ENCODE results near the gene ITGB6.
A peak's percentile ranks its signal among the peaks of the same experiment; 100 is the strongest.
"Not testable (repeated sequence)": the region's sequence is repeated elsewhere in the genome, so short reads cannot be mapped to it uniquely, and the experiment has no call there.

The ITGB6 gene

DNA sequence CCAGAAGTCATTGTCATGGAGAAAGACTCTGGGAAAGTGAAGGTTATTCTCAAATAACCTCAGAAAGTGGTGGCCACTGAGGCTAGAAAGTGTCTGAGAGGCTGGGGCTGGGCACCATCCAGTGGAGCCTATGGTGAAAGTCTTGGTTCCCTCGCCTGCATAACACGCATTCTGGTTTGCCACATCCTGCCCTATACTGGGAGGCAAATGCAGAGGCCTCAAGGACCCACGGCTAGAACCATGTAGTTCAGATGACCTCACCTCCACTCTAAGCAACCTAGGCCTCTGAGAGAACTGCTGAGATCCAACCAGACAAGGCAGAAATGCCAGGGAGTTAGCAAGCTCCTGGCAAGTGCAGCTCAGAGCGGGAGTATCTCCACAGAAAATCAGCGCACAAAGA is 5.1 kb downstream of the ITGB6 start:
- DNase-seq: no peak

DNA sequence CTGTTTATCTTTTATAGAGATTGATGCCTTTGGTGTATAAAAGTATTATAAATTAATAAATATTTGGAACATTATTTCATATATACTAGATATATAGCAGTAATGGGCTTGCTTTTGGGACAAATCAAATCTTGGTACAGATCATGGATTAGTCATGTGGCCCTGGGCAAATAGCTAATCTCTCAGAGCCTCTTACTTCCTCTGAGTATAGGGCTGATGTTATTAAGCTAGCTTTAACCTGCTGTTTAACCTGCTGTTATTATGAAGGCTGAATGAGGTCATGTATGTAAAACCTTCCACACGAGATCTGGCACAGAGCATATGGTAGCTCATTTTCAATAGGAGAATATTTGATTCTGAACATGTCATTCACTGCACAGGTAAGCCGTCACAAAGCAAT is 5.7 kb downstream of the ITGB6 start:
- no peak for DNase-seq

DNA sequence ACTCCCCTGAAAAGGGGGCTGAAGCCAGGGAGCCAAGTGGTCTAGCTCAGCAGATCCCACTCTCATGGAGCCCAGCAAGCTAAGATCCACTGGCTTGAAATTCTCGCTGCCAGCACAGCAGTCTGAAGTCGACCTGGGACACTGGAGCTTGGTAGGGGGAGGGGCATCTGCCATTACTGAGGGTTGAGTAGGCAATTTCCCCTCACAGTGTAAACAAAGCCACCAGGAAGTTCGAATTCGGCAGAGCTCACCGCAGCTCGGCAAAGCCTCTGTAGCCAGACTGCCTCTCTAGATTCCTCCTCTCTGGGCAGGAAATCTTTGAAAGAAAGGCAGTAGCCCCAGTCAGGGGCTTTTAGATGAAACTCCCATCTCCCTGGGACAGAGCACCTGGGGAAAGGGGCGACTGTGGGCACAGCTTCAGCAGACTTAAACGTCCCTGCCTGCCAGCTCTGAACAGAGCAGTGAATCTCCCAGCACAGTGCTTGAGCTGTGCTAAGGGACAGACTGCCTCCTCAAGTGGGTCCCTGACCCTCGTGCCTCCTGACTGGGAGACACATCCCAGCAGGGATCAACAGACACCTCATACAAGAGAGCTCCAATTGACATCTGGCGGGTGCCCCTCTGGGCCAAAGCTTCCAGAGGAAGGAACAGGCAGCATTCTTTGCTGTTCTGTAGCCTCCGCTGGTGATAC is 18.8 kb downstream of the ITGB6 start:
- DNase-seq: not testable (repeated sequence)

DNA sequence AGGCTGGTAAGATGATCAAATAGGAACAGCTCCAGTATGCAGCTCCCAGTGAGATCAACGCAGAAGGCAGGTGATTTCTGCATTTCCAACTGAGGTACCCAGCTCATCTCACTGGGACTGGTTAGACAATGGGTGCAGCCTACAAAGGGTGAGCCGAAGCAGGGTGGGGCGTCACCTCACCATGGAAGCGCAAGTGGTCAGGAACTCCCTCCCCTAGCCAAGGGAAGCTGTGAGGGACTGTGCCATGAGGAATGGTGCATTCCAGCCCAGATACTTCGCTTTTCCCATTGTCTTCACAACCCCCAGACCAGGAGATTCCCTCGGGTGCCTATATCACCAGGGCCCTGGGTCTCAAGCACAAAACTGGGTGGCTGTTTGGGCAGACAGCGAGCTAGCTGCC is 19.4 kb downstream of the ITGB6 start:
- DNase-seq: not testable (repeated sequence)

DNA sequence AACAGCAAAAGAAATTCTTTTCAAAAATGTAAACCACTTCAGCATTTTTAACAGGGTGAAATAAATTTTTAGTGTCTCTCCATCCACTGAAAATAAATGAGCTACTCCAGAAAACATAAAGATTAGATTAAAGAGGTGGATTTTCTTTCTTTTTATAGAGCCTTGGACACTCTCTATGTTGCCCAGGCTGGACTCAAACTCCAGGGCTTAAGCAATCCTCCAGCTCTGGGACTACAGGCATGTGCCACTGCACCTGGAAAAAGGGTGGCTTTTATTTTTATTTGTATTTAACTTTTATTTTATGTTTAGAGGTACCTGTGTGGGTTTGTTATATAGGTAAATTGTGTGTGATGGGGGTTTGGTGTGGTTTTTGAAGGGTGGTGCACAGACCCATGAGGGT is 19.9 kb downstream of the ITGB6 start:
- DNase-seq: no peak

DNA sequence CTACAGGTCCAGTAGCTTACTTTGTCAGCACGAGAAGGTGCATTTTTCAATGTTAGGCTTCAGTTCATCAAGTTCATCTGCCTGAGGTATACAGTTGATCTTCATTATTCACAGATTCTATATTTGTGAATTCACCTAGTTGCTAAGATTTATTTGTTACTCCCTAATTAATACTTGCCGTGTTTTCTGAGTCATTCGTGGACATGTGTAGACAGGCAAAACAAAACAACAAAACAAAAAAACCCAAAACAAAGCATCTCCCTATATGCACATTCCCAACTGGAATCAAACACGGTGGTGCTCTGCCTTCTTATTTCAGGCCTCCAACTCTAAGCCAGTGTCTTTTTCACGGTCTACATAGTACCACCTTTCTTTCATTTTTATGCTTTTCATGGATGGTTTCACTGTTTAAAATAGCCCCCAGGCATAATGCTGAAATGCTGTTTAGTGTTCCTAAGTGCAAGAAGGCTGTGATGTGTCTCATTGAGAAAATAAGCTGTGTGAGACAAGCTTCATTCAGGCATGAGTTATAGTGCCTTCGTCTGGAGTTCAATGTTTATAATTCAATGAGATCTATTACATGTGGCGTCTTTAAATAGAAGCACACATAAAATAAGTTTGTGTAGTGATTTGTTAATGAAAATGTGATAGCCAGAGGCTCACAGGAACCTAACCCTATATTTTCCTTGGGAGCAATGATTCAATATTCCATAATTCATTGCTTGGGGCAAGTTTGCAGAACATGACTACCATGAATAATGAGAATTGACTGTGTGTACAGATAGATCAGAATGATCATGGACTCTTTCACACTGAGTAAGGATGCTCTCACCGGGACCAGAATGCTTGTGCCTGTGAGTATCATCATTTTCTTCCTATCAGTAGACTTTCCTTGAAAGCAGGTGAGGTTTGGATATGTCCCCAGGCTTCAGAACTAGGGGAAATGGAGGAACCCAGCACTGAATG is 24.6 kb downstream of the ITGB6 start:
- DNase-seq: no peak

DNA sequence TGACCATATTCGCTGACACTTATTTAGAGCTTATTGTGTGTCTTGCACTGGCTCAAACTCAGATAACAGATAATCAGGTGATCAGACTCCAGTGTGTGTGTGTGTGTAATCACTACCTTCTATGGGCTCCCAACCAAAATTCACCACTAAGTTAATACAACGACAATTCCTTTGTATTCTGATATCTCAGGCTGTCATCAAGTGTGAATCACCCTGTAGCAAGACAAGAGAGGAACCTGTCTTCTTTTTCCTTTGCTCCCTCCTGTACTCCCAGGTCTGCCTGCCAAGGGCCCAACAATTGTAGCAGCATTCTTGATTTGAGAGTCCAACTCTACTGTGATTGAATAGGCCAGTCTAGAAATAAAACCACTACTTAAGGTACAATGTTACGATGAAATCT is 25.8 kb downstream of the ITGB6 start:
- no peak for DNase-seq

DNA sequence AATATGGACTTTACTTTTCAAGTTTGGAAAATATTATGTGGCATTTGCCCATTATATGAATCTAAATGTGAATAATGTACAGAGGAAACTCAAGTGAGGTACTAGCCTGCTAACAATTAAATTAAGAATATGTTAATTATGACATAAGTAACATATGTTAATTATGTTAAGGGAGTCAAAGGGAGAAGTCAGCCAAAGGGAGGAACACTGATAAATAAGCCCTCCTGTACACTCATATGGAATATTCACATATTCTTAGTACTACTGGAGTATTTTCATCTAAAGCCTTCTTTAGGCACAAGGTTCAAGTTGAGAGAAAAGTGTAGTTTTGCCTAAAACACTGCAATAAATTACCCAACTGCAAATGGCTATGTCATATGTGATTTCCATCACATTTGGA is 30.1 kb downstream of the ITGB6 start:
- no peak for DNase-seq

DNA sequence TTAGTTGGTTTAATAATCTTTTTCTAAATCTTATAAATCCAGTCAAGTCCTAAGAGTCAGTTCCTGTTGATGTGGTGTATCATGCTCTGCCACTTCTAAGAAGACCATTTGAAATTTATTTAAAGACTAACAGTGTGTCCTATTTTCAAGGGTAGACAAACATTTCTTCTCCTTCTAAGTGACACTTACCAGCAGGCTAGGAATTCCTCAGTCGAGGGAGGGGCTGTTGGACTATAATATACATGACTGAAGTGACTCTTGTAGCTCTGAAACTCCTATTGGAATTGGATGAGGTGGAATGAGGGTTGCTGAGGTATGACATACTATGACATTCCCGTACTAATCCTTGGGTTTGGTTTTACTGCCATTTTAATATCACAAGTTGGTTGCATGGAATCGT is 30.6 kb downstream of the ITGB6 start:
- no peak for DNase-seq

DNA sequence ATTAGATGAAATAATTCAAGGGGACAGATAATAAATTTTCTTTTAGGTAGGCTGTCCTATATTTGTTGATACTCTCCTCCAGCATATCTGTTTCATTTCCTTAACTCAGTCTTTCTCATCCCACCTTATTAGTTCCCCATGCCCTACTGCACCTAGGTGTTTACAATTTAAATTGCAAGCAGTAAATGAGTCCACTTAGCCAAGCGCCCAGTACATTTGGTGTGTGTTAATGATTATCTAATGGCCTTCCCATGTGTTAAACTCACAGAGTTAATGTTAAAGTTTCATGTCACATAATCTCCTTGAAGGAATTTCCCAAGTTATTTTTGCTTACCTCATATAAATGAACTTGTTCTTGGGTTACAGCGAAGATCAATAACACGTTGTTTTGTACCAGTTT is 31.2 kb downstream of the ITGB6 start:
- DNase-seq: no peak

DNA sequence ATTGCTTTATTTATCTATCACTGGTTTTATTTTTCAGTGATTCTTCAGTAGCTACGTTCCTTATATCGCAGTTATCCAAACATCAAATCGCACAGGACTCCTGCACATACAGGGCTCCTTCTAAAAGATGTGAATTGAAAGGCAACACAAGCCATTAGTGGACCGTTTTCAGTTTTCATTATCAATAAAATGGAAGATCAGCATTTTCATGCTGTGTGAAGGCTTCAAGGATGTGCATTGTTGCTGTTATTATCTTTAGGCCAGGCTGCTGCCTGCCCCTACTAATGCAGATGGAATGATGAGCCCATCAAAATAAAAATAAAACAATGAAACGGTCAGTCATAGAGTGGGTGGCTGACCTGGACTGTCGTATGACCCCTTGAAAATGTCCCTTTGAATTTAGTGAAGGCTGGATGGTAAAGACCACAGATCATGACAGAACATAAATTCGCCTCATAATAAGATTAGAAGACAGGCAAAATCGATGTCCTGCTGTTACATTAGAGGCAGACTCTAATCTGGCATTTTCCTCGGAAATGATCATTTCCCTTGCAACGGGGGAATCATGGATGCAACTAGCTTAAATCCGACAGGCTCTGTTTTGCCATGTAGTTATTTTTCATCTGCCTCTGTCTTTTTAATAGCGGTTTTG is 32.9 kb downstream of the ITGB6 start:
- no peak for DNase-seq

DNA sequence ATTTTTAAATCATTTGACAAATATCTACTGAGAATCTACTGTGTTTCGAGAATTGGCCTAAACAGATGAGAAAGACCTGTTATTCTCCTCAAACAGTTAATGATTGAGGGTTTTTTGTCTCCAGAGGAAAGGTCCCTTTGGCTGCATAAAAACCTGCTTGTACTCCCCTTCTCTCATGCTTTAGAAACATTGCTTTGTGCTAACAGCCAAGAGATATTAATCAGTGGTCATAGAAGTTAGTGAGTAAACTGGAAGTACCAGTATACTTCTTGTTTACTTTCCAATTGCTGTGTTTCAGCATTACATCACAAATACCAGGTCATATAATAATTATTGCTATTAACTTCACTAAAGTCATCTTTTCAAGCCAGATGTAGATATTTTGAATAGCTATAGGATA is 34.1 kb downstream of the ITGB6 start:
- DNase-seq: no peak

DNA sequence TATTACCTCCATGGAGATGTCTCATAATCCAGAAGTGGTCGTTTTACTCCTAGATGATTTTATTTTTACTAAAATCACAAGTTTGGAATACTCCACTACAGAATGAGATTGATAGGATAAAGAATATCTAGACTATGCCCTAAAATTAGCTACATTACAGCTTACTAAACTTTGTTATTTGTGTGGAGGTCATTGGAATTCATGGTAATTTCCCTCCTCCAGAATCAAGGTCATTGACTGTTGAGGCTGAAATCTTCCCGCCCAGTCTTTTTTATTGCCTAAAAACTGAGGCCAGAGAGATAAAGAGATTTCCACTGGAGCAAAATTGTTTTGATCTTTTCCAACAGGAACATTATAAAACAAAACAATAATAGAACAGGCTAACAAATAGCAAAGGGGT is 35.0 kb downstream of the ITGB6 start:
- DNase-seq: no peak

DNA sequence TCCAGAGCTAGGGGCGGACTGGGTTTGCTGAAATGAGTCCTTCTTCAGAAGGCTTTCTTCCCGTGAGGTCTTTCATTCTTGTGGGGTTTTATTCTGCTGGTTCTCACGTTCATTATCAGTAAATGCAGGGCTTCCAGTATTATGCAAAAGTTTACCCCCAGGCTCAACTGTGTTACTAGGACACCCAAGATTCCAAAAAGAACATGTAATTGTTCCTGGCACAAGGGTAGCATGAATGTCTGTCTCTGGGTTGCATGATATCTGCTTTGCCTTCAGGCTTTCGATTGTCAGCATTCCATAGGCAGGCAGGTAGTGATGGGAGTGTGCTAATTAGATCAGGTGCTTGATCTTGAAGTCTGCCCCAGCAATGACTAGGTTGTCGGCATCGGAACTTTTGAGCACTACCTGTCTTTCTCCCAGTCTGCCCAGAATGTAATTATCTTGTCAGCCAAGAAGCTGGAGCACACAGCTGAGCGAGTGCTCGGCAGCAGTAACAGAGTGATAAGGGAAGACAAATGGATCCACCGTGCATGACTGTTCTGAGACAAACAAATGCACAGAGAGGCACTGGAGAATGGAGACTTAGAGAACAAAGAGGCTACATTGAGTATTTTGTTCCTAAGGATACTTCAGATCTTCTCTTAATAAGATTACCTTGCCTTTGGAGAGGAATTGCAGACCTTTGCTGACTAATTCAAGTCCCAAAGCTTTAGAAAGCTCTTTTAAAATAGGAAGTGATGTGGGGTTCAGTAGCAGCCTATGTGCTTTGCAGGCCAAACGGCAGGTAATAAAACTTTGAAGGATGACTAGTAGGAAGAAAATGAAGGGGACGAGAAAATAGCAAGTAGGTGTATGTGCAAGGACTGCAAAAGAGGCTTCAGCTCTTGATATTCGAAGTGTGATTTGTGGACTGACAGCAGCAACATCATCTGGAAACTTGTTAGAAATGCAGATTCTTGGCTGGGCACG is 41.9 kb downstream of the ITGB6 start:
- peak in 5 of 56 donors; percentile 1 to 23 (median 3) for DNase-seq

DNA sequence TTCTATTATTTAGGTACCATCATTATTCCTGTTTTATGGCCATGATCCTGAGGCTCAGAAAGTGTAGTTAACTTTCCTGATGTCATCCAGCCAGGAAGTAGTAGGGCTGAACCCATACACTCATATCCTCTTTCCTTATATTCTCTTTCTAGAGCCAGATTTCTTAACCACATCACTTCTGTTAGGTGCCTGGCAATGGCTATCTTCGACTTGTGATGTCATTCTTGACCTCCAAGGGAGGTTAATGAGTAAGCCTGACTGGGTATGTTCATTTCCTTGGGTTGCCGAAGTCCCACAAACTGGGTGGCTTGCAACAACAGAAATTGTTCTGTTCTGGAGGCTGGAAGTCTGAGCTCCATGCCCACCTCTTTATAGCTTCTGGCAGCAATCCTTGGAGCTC is 43.4 kb downstream of the ITGB6 start:
- DNase-seq: no peak

DNA sequence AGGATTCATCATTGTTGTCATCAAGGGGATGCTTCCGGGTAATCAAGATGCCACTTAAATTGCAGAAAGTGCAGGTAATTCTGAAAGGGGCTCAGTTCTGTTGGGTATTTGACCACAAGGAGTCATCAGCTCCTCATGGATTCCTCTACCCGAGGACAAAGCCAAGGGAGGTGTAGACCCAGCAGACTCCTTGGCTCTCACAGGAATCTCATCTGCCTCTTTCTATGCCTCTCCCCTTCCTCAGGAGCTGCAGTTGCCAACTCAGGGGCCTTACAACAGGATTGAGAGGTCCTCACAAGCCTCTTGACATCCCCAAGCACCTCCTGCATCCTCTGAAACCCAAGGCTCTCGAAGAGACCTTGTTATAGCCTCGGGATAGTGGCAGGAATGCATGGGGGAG is 44.0 kb downstream of the ITGB6 start:
- no peak for DNase-seq

DNA sequence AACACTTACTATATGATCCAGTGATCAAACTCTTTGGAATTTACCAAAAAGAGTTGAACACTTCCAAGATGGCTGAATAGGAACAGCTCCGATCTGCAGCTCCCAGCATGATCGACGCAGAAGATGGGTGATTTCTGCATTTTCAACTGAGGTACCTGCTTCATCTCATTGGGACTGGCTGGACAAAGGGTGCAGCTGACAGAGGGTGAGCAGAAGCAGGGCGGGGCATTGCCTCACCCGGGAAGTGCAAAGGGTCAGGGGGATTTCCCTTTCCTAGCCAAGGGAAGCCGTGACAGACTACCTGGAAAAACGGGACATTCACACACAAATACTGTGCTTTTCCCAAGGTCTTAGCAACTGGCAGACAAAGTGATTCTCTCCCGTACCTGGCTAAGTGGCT is 51.7 kb downstream of the ITGB6 start:
- not testable (repeated sequence) for DNase-seq

DNA sequence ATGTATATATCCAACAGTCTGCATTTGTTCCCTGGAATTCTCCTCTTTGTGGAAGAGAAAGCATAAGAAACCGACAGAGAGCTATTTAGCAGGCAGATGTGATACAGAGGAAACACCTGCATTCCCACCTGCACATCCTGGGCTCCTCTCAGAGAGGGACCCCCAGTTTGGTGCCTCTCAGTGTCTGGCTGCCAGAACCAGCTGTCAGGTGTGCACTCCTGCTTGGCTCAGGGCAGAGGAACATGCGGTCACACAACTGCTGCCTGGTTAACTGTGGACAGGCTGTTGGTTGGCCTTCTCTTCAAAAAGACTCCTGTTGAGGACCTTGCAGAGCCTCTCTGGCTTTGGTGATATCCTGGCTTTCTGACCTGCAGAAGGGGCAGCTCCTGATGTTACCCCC is 54.6 kb downstream of the ITGB6 start:
- DNase-seq: no peak

DNA sequence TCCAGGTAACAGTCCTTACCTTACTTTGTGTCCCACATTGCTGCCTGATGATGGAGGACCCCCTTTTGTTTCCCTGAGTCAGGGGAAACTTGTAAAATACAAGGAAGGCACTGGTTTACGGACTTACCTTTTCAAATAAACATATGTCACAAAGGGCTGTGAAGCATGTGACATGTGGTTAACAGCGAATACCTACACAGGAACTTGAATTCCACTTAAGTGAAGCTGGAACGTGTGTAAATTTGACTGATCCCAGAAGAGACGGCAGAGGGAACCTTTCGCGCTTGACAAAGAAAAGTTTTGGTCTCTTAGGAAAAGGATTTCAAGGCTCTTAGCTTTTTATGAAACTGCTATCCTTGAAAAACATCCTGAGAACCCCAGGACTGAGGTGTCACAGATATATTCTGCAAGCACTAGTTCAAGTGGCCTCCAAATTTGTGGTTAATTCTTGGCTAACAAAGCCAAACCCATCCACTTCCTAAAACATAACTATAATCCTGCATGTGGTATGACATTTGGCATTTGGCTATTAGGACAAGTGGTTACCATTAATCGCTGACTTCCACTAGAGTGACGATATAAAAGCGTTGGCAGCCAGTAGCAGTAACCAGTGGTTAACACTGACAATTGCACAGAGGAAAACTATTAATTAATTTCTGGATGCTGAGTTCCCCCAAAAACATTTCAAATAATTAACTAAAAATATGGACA is 55.6 kb downstream of the ITGB6 start:
- no peak for DNase-seq

DNA sequence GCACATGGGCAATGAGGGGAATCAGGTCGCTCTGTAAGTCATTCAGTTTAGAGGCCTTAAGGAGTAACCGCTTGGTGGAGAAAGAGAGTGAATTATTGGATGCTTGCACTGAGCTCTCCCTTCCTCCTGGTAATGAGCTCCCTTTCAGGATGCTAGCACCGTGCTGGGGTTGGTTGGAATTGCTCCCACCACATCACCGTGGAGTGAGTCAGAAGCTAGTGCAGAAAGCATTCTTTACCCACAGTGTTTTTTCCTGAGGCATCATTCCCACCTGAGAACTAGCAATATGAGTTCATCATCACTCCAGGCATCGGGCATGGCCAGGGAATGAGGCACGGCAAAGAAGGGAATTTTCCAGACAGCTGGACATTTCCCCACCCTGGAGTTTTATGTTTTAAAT is 57.6 kb downstream of the ITGB6 start:
- DNase-seq: no peak
